WTC11 (cell line): Measurements from ENCODE around the gene SVEP1. TPM values are rescaled to one million over a fixed set of nuclear protein-coding genes. Genes with fewer than 3 reads are reported as not detected.

ENCODE experiments used
- ATAC-seq: fragments of 200-7000 bp; cut with Tn5 transposase; 2 replicates; pipeline ENCODE4 v1.10.0; 2021; ENCODE audit warnings: mild to moderate bottlenecking, moderate library complexity
- CTCF ChIA-PET: fragments of 300-600 bp; sonication (Branson Sonifier 250); formaldehyde crosslinking; loops from one replicate; lab custom pipeline; 2021; ENCODE audit warnings: antibody characterized with exemption; lab: Charles Lee
- POLR2A ChIA-PET: fragments of 350-600 bp; sonication (Branson Sonifier 250); formaldehyde crosslinking; loops from one replicate; lab custom pipeline; 2021; ENCODE audit warnings: antibody characterized with exemption; lab: Charles Lee
- DNase-seq: peaks from one replicate; pipeline ENCODE4 v3.0.0; 2021; ENCODE audit warnings: low spot score
- H3K27ac Mint-ChIP-seq: 2 replicates; pipeline ENCODE4 v1.8.0; 2021; ENCODE audit warnings: mixed read lengths
- H3K27me3 Mint-ChIP-seq: 2 replicates; pipeline ENCODE4 v1.8.0; 2021; ENCODE audit warnings: low read depth, mild to moderate bottlenecking, moderate library complexity, mixed read lengths
- H3K36me3 Mint-ChIP-seq: 2 replicates; pipeline ENCODE4 v1.8.0; 2021; ENCODE audit warnings: mixed read lengths
- H3K4me1 Mint-ChIP-seq: 2 replicates; pipeline ENCODE4 v1.8.0; 2022; ENCODE audit warnings: mixed read lengths
- H3K4me3 Mint-ChIP-seq: 2 replicates; pipeline ENCODE4 v1.8.0; 2021; ENCODE audit warnings: mild to moderate bottlenecking, moderate library complexity, mixed read lengths
- H3K9me3 Mint-ChIP-seq: 2 replicates; pipeline ENCODE4 v1.8.0; 2021; ENCODE audit warnings: mixed read lengths
- ELF4 ChIP-seq: sonication (generic); formaldehyde crosslinking; IDR thresholded peaks from 2 replicates; pipeline ENCODE4 v1.8.1; 2022; ENCODE audit warnings: low read depth, mild to moderate bottlenecking, moderate library complexity, missing genetic modification reagents
- GABPB1 ChIP-seq: sonication (generic); formaldehyde crosslinking; IDR thresholded peaks from 2 replicates; pipeline ENCODE4 v1.8.1; 2023; ENCODE audit warnings: mild to moderate bottlenecking, missing genetic modification reagents
- GRHL2 ChIP-seq: fragments of 250-450 bp; sonication (Bioruptor Pico); IDR thresholded peaks from 2 replicates; pipeline ENCODE4 v1.8.0; 2022; ENCODE audit warnings: mild to moderate bottlenecking, moderate library complexity; ENCODE audit not compliant: insufficient replicate concordance, severe bottlenecking
- GTF2I ChIP-seq: fragments of 250-450 bp; sonication (Bioruptor Pico); conservative IDR thresholded peaks from 2 replicates; pipeline ENCODE4 v1.4.0; 2021; ENCODE audit warnings: mild to moderate bottlenecking
- KAT7 ChIP-seq: sonication (generic); formaldehyde crosslinking; IDR thresholded peaks from 2 replicates; pipeline ENCODE4 v1.8.1; 2023; ENCODE audit warnings: missing genetic modification reagents, mild to moderate bottlenecking, borderline replicate concordance
- TCF7 ChIP-seq: sonication (generic); formaldehyde crosslinking; IDR thresholded peaks from 2 replicates; pipeline ENCODE4 v1.8.0; 2022; ENCODE audit warnings: mild to moderate bottlenecking, low read depth, missing genetic modification reagents, moderate library complexity
- ZNF317 ChIP-seq: sonication (generic); formaldehyde crosslinking; IDR thresholded peaks from 2 replicates; pipeline ENCODE4 v1.8.1; 2023; ENCODE audit warnings: low read depth, mild to moderate bottlenecking, moderate library complexity, missing genetic modification reagents, borderline replicate concordance
- ZNF396 ChIP-seq: fragments of 250-450 bp; sonication (Bioruptor Pico); IDR thresholded peaks from 2 replicates; pipeline ENCODE4 v1.8.0; 2021; ENCODE audit warnings: mild to moderate bottlenecking, moderate library complexity, borderline replicate concordance
- total RNA-seq: library from RNA; stranded (reverse); gene quantifications from 3 replicates; pipeline ENCODE4 v1.2.3, GENCODE V29; 2021
- TF ChIP-seq, protein P1 (sequence below): fragments of 250-450 bp; sonication (Bioruptor Pico); IDR thresholded peaks from 2 replicates; pipeline ENCODE4 v1.9.0; 2021; ENCODE audit warnings: mild to moderate bottlenecking, borderline replicate concordance
- TF ChIP-seq, protein P2 (sequence below): fragments of 250-450 bp; sonication (Bioruptor Pico); conservative IDR thresholded peaks from 2 replicates; pipeline ENCODE4 v1.9.0; 2021; ENCODE audit warnings: mild to moderate bottlenecking
- TF ChIP-seq, protein P3 (sequence below): sonication (generic); formaldehyde crosslinking; IDR thresholded peaks from 2 replicates; pipeline ENCODE4 v1.8.0; 2023; ENCODE audit warnings: mild to moderate bottlenecking, missing genetic modification reagents
- TF ChIP-seq, protein P4 (sequence below): sonication (generic); formaldehyde crosslinking; IDR thresholded peaks from 2 replicates; pipeline ENCODE4 v1.8.0; 2023; ENCODE audit warnings: missing genetic modification reagents, mild to moderate bottlenecking, borderline replicate concordance
- TF ChIP-seq, protein P5 (sequence below): sonication (generic); formaldehyde crosslinking; IDR thresholded peaks from 2 replicates; pipeline ENCODE4 v1.8.0; 2023; ENCODE audit warnings: missing genetic modification reagents
- TF ChIP-seq, protein P6 (sequence below): fragments of 250-450 bp; sonication (Bioruptor Pico); IDR thresholded peaks from 2 replicates; pipeline ENCODE4 v2.1.2; 2022; ENCODE audit warnings: mild to moderate bottlenecking, moderate library complexity
- TF ChIP-seq, protein P7 (sequence below): fragments of 250-450 bp; sonication (Bioruptor Pico); IDR thresholded peaks from 2 replicates; pipeline ENCODE4 v1.9.0; 2021; ENCODE audit warnings: mild to moderate bottlenecking
- TF ChIP-seq, protein P8 (sequence below): sonication (generic); formaldehyde crosslinking; IDR thresholded peaks from 2 replicates; pipeline ENCODE4 v1.8.0; 2022; ENCODE audit warnings: mild to moderate bottlenecking, missing genetic modification reagents
- TF ChIP-seq, protein P9 (sequence below): fragments of 250-450 bp; sonication (Bioruptor Pico); IDR thresholded peaks from 2 replicates; pipeline ENCODE4 v1.8.0; 2021; ENCODE audit warnings: mild to moderate bottlenecking

Gene SVEP1
- total RNA-seq, 1 experiment from 2014 or later, result 0.74 TPM

DNA sequence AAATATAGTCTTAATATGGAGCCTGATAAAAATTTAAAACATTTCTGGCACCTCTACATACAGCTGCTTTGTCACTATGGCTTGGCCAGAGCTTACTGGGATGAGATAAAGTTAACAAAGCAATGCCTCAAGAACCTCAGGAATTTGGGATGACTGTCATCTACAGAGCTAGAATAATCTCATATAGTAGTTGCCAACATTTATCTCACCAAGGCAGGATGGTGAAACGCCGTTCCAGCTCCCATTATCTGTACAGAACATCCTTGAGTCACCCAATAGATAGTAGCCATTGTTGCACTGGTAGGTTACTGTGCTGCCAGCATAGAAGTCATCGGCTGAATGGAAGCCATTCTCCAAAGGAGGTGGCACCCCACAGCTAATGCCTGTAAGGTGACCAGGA lies 147.3 kb downstream of the SVEP1 start (continued):
- TF ChIP-seq, protein P1, sequence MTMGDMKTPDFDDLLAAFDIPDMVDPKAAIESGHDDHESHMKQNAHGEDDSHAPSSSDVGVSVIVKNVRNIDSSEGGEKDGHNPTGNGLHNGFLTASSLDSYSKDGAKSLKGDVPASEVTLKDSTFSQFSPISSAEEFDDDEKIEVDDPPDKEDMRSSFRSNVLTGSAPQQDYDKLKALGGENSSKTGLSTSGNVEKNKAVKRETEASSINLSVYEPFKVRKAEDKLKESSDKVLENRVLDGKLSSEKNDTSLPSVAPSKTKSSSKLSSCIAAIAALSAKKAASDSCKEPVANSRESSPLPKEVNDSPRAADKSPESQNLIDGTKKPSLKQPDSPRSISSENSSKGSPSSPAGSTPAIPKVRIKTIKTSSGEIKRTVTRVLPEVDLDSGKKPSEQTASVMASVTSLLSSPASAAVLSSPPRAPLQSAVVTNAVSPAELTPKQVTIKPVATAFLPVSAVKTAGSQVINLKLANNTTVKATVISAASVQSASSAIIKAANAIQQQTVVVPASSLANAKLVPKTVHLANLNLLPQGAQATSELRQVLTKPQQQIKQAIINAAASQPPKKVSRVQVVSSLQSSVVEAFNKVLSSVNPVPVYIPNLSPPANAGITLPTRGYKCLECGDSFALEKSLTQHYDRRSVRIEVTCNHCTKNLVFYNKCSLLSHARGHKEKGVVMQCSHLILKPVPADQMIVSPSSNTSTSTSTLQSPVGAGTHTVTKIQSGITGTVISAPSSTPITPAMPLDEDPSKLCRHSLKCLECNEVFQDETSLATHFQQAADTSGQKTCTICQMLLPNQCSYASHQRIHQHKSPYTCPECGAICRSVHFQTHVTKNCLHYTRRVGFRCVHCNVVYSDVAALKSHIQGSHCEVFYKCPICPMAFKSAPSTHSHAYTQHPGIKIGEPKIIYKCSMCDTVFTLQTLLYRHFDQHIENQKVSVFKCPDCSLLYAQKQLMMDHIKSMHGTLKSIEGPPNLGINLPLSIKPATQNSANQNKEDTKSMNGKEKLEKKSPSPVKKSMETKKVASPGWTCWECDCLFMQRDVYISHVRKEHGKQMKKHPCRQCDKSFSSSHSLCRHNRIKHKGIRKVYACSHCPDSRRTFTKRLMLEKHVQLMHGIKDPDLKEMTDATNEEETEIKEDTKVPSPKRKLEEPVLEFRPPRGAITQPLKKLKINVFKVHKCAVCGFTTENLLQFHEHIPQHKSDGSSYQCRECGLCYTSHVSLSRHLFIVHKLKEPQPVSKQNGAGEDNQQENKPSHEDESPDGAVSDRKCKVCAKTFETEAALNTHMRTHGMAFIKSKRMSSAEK, result no peak
- TF ChIP-seq, protein P2, sequence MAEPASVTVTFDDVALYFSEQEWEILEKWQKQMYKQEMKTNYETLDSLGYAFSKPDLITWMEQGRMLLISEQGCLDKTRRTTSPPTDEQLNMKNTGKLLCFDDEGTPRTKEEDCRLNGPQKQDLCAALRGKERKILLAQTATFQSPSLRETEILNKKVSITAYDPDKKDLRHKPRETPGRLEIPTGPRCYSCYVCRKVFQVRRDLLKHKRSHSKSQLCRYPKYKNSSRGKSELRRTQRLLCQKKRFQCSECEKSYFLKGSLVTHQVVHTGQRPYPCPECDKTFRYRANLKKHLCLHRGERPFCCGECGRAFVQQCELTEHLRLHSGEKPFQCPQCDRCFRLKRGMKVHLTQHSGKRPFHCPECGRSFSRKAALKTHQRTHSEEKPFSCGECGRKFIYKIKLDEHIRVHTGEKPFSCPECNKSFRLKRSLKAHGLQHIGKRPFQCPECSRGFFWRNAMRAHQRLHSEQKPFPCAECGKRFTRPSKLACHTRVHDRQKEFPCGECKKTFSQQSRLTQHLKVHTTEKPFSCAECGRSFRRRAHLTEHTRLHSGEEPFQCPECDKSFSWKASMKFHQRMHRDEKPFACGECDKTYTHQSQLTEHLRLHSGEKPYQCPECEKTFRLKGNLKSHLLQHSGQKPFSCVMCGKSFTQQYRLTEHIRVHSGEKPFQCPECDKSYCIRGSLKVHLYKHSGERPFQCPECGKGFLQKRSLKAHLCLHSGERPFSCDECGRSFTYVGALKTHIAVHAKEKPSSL (CRISPR knock-in tag), result no peak
- TF ChIP-seq, protein P3, sequence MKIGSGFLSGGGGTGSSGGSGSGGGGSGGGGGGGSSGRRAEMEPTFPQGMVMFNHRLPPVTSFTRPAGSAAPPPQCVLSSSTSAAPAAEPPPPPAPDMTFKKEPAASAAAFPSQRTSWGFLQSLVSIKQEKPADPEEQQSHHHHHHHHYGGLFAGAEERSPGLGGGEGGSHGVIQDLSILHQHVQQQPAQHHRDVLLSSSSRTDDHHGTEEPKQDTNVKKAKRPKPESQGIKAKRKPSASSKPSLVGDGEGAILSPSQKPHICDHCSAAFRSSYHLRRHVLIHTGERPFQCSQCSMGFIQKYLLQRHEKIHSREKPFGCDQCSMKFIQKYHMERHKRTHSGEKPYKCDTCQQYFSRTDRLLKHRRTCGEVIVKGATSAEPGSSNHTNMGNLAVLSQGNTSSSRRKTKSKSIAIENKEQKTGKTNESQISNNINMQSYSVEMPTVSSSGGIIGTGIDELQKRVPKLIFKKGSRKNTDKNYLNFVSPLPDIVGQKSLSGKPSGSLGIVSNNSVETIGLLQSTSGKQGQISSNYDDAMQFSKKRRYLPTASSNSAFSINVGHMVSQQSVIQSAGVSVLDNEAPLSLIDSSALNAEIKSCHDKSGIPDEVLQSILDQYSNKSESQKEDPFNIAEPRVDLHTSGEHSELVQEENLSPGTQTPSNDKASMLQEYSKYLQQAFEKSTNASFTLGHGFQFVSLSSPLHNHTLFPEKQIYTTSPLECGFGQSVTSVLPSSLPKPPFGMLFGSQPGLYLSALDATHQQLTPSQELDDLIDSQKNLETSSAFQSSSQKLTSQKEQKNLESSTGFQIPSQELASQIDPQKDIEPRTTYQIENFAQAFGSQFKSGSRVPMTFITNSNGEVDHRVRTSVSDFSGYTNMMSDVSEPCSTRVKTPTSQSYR (CRISPR knock-in tag), result no peak
- TF ChIP-seq, protein P4, sequence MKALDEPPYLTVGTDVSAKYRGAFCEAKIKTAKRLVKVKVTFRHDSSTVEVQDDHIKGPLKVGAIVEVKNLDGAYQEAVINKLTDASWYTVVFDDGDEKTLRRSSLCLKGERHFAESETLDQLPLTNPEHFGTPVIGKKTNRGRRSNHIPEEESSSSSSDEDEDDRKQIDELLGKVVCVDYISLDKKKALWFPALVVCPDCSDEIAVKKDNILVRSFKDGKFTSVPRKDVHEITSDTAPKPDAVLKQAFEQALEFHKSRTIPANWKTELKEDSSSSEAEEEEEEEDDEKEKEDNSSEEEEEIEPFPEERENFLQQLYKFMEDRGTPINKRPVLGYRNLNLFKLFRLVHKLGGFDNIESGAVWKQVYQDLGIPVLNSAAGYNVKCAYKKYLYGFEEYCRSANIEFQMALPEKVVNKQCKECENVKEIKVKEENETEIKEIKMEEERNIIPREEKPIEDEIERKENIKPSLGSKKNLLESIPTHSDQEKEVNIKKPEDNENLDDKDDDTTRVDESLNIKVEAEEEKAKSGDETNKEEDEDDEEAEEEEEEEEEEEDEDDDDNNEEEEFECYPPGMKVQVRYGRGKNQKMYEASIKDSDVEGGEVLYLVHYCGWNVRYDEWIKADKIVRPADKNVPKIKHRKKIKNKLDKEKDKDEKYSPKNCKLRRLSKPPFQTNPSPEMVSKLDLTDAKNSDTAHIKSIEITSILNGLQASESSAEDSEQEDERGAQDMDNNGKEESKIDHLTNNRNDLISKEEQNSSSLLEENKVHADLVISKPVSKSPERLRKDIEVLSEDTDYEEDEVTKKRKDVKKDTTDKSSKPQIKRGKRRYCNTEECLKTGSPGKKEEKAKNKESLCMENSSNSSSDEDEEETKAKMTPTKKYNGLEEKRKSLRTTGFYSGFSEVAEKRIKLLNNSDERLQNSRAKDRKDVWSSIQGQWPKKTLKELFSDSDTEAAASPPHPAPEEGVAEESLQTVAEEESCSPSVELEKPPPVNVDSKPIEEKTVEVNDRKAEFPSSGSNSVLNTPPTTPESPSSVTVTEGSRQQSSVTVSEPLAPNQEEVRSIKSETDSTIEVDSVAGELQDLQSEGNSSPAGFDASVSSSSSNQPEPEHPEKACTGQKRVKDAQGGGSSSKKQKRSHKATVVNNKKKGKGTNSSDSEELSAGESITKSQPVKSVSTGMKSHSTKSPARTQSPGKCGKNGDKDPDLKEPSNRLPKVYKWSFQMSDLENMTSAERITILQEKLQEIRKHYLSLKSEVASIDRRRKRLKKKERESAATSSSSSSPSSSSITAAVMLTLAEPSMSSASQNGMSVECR (CRISPR knock-in tag), result no peak
- TF ChIP-seq KAT7 (no peak), ZNF317 (CRISPR knock-in tag) (no peak), GABPB1 (no peak)
- TF ChIP-seq, protein P5, sequence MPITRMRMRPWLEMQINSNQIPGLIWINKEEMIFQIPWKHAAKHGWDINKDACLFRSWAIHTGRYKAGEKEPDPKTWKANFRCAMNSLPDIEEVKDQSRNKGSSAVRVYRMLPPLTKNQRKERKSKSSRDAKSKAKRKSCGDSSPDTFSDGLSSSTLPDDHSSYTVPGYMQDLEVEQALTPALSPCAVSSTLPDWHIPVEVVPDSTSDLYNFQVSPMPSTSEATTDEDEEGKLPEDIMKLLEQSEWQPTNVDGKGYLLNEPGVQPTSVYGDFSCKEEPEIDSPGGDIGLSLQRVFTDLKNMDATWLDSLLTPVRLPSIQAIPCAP, result no peak

DNA sequence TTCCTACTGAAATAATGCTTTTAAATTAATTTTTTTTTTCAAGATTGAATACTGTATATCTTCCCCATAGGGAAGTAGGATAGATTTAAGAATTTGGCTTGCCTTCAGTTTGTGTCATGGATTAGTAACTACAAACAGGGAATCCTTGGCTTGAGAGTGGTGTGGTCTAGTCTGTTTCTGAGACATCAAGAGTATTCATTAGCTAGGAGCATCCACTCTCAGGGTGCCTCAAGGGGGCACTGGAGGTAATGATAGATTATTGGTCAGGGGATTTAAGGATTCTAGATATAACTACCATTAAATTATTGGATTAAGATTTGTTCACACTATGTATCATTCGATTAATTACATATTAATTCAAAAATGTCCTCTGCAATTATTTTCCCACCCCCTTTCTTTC lies 150.1 kb downstream of the SVEP1 start:
- ChIA-PET POLR2A (no interaction called here), CTCF (interaction anchor here (0.6 to 3.2 kb wide), 4 partner anchors 18 to 246 kb away, joined by 3 to 22 read pairs (median 4); no protein-coding TSS in a partner anchor)
- Mint-ChIP-seq H3K36me3 (no peaks in the 10 kb centered on the region), H3K9me3 (no peaks in the 10 kb centered on the region), H3K4me1 (no peaks in the 10 kb centered on the region), H3K4me3 (no peak overlapping the region), H3K27ac (no peak overlapping the region), H3K27me3 (no peaks in the 10 kb centered on the region)
- DNase-seq, result no peak
- ATAC-seq, result no peak
- TF ChIP-seq ZNF396 (no peak), ELF4 (no peak), GTF2I (CRISPR knock-in tag) (no peak), TCF7 (CRISPR knock-in tag) (no peak), GRHL2 (CRISPR knock-in tag) (no peak)
- TF ChIP-seq, protein P6, sequence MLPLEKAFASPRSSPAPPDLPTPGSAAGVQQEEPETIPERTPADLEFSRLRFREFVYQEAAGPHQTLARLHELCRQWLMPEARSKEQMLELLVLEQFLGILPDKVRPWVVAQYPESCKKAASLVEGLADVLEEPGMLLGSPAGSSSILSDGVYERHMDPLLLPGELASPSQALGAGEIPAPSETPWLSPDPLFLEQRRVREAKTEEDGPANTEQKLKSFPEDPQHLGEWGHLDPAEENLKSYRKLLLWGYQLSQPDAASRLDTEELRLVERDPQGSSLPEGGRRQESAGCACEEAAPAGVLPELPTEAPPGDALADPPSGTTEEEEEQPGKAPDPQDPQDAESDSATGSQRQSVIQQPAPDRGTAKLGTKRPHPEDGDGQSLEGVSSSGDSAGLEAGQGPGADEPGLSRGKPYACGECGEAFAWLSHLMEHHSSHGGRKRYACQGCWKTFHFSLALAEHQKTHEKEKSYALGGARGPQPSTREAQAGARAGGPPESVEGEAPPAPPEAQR (CRISPR knock-in tag), result no peak
- TF ChIP-seq, protein P7, sequence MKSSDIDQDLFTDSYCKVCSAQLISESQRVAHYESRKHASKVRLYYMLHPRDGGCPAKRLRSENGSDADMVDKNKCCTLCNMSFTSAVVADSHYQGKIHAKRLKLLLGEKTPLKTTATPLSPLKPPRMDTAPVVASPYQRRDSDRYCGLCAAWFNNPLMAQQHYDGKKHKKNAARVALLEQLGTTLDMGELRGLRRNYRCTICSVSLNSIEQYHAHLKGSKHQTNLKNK, result no peak
- TF ChIP-seq, protein P8, sequence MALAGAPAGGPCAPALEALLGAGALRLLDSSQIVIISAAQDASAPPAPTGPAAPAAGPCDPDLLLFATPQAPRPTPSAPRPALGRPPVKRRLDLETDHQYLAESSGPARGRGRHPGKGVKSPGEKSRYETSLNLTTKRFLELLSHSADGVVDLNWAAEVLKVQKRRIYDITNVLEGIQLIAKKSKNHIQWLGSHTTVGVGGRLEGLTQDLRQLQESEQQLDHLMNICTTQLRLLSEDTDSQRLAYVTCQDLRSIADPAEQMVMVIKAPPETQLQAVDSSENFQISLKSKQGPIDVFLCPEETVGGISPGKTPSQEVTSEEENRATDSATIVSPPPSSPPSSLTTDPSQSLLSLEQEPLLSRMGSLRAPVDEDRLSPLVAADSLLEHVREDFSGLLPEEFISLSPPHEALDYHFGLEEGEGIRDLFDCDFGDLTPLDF (CRISPR knock-in tag), result no peak
- TF ChIP-seq, protein P9, sequence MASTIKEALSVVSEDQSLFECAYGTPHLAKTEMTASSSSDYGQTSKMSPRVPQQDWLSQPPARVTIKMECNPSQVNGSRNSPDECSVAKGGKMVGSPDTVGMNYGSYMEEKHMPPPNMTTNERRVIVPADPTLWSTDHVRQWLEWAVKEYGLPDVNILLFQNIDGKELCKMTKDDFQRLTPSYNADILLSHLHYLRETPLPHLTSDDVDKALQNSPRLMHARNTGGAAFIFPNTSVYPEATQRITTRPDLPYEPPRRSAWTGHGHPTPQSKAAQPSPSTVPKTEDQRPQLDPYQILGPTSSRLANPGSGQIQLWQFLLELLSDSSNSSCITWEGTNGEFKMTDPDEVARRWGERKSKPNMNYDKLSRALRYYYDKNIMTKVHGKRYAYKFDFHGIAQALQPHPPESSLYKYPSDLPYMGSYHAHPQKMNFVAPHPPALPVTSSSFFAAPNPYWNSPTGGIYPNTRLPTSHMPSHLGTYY (CRISPR knock-in tag), result no peak
